HG03565 (cell line): ENCODE measurements around the gene CHST2.
"Not testable (repeated sequence)": the region's sequence is repeated elsewhere in the genome, so short reads cannot be mapped to it uniquely, and the experiment has no call there.

Experiments
- ATAC-seq: cut with Tn5 transposase; IDR thresholded peaks from one replicate; pipeline ENCODE4 v1.9.1; 2021; ENCODE audit warnings: mild to moderate bottlenecking, moderate library complexity; ENCODE audit not compliant: unreplicated experiment

CHST2 gene, protein sequence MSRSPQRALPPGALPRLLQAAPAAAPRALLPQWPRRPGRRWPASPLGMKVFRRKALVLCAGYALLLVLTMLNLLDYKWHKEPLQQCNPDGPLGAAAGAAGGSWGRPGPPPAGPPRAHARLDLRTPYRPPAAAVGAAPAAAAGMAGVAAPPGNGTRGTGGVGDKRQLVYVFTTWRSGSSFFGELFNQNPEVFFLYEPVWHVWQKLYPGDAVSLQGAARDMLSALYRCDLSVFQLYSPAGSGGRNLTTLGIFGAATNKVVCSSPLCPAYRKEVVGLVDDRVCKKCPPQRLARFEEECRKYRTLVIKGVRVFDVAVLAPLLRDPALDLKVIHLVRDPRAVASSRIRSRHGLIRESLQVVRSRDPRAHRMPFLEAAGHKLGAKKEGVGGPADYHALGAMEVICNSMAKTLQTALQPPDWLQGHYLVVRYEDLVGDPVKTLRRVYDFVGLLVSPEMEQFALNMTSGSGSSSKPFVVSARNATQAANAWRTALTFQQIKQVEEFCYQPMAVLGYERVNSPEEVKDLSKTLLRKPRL

DNA sequence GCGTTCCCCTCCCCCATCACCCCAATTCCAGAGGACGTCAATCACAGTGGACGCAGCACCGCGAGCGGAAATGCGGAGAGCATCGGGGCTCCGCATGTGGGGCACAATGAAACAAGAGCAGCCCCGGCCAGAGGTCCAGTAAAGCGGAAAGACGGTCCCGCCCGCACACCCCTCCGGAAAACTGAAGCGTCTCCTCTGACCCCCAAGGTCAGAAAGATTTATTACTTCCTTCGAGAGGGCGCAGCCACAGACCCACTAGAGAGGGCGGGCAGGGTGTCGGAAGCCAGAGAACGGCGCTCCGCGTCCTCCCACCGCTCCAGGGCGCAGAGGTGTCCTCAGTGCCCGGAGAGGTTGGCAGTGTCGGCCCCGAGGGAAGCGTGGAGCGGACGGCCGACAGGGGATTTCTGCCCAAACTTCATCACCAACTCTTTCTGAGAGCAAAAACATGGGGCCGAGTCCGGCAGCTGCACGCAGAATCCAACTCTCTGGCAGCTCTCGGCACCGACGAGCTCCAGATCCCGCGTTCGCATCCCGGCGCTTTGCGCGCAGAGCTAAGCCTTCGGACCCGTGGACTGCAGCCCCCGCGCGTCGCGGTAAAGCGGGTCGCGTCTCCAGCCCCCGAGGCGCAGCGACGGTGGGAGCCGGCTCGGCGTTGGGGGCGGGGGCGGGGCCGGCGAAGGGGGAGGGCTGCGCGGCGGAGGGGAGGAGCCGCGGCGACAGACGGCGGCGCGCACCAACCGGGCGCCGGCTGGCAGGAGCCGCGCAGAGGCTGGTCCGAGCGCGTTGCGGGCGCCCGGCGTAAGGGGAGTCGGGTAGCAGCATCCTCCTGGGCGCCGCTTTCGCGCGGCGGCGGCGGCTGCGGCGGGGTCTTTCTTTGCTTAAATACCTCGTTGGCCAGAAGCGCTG lies at the start of gene CHST2:
Gene CHST2, plus strand, starts transcription at position 763 of the 906 bp plus-strand sequence. CDS start 1,046 bp downstream, outside the sequence.
- ATAC-seq = peak; percentile 50

DNA sequence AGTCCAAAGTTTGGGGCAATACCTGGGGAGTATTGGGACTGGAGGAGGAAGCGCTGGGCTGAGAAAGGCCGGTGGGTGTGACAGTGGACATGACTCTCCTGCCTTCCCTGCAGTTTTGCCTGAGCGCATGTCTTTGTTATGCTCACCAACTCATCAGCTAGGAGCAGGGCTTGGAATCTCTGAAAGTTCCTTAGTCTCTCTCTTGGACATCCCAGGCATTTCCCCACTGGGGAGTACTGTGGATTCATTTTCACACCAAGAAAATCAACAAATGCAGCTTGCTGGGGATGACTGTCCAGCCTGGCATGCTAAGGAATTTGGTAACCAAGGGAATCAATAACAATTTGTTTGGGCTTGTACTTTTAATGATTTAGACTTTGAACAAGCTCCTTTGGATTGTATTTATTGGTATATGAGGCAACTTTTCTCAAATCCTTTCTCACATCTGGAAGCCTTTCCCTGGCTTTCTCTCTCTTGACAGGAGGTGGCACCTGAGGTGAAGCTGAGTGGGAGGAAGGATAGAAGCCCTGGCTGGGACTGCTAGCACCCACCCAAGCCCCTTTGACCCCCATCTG lies 48.5 kb upstream of the CHST2 start:
- ATAC-seq = no peak

DNA sequence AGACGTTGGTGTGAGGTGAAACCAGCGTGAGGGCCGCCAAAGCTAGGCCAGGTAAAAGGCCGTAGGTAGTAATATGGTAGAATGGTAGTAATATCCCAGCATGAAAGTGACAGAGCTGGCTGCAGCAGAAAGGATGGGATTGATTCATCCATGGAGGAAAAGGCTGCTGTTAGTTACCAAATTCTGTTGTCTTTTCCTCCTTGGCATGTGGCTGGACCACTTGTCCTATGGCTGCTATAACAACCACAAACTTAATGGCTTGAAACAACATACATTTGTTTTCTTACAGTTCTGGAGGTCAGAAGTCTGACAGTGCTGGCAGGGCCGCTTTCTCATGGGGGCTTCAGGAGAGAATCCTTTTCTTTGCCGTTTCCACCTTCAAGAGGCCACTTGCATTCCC lies 47.8 kb upstream of the CHST2 start:
- ATAC-seq = no peak

GRCh38 chr3:143072298-143073020 lies 47.1 kb upstream of the CHST2 start:
- not testable (repeated sequence) for ATAC-seq

DNA sequence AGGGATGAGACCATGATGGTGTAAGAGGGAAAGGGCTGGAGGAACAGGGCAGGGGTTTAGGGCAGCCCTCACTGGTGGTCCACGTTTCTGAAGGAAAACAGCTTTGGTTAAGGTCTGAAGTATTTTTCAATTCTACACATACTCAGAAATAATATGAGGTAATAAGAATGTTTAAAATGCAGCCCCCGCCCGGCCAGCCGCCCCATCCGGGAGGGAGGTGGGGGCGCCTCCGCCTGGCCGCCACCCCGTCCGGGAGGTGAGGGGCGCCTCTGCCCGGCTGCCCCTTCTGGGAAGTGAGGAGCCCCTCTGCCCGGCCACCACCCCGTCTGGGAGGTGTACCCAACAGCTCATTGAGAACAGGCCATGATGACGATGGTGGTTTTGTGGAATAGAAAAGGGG lies 46.0 kb upstream of the CHST2 start:
- ATAC-seq = not testable (repeated sequence)

- not testable (repeated sequence) for ATAC-seq
Observed at GRCh38 chr3:143073983-143074382, 45.6 kb upstream of the CHST2 start.

DNA sequence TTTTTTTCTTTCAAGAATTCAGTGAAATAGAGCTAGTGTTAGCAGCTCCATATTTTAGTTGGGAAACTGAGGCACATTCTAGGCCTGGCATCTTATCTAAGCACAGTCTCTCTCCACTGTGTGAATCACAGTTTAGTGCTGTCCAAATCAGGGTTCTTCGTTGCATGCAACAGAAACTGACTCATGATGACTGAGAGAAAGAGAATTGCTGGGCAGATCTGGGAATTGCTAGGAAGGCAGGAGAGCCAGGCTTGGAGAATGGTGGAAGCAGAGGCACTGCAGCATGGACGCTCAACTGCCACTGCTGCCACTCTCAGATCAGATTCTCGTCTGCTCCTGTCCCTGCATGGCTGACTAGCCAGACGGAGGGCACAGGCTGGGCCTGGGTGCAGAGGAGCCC lies 40.7 kb upstream of the CHST2 start:
- ATAC-seq = no peak

DNA sequence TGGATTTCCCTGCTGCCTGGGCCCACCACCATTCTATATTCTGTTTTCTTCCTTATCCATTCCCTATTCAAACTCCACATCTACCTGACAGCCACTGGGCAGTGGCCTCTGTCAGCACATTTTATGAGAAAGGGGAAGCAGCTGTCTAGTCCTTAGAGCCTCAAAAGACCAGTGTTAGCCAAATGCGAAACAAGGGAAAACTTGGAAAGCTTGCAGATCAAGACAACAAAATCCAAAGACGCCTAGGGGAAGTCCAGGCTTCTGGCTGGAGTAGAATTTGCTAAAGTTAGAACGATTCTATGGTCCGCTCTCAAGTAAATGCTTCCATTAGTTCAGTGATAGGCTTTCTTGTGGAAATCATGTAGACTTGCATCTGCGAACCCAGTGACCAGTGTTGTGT lies 39.4 kb upstream of the CHST2 start:
- no peak for ATAC-seq

- ATAC-seq = no peak
Observed at GRCh38 chr3:143081365-143081764, 38.2 kb upstream of the CHST2 start.

GRCh38 chr3:143081844-143082778 lies 37.5 kb upstream of the CHST2 start:
- ATAC-seq = peak; percentile 72

GRCh38 chr3:143083781-143084180 lies 35.8 kb upstream of the CHST2 start:
- ATAC-seq = no peak

DNA sequence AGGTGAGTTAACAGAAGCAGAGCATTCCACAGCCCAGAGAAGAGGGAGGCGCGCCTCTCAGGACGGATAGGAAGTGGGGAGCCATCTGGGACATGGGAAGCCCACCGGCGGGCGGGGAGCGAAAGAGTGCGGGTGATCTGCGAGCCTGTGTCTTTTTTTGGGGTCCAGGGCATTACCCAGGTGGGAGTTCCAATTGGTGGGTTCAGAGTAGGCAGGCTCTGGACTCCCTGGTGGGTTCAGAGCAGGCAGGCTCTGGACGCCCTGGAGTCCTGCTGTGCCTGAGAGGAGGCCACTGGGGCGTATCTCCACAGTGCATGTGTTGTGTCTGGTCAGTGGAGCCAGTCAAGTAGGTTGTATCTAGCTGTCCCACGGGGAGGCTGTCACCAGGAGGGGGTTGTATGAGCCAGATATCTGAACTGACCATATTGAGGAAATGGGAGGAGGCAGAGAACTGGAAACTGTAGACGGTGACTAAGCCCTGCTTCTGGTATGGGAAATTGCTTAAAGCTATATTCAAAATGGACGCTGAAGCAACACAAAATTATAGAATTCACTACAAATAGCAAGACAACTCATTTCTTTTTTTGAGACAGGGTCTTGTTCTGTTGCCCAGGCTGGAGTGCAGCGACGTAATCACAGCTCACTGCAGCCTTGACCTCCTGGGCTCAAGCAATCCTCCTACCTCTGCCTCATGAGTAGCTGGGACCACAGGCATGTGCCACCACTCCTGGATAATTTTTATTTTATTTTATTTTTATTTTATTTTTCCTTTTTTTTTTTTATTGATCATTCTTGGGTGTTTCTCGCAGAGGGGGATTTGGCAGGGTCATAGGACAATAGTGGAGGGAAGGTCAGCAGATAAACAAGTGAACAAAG lies 34.5 kb upstream of the CHST2 start:
- ATAC-seq = peak; percentile 49

- no peak for ATAC-seq
Observed at GRCh38 chr3:143088835-143089234, 30.7 kb upstream of the CHST2 start.

DNA sequence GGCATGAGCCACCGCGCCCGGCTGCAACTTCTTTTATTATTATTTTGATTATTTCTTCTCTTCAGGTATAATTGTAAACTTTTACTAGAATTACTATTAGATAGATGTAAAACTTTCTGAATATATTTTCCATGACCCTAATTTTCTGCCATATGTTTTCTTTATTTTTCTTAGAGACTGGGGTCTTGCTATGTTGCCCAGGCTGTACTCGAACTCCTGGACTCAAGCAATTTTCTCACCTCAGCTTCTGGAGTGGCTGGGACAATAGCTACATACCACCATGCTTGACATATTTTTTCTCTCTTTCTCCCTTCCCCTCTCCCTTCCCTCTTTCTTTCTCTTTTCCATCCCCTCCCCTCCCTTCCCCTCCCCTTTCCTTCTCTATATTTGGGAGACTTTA lies 29.6 kb upstream of the CHST2 start:
- ATAC-seq = no peak

- ATAC-seq = no peak
Observed at GRCh38 chr3:143090486-143090885, 29.1 kb upstream of the CHST2 start.

DNA sequence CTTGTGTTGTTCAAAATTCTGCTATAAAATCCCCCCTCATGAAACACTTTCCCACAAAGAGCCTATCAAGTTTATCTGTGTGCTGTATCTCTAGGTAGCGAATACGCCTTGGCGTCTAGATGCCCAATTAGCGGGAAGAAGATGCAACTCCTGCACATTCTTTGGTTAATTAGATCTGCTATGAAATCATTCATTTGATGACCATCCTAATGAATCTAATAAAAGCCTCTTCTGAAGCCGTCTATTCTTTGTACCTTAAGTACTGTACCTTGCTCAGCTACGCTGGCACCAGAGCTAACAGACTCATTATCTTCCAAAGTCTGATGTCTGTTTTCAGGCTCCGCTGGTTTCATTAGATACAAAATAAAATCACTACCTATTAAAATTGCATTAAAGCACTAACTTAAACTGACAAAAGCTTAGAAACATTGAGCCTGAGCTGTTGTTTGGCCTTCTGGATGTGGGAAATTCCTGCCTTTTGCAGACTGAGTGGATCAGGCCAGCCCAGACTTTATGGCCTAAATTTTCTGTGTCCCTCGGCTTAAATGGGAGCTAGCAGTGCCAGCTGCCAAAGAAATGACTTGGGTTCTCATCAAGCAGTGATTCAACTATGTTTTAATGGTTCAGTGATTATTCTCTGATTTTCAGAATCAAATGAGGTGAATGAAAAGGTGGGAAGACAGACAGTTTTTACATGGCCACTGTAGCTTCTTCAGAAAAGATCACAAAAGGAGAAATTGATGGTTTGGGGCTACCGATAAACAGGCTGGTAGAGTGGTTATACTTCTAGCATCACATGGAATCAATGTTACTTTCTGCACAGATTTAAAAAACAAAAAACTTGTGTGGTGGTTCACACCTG lies 28.4 kb upstream of the CHST2 start:
- ATAC-seq = no peak

GRCh38 chr3:143092191-143092590 lies 27.4 kb upstream of the CHST2 start:
- no peak for ATAC-seq

GRCh38 chr3:143095813-143096212 lies 23.8 kb upstream of the CHST2 start:
- no peak for ATAC-seq
